Kidney (tissue), 14 donors: ENCODE data around the gene SS18L1. TPM values are rescaled to one million over a fixed set of nuclear protein-coding genes. Genes with fewer than 3 reads are reported as not detected.
A peak's percentile ranks its signal among the peaks of the same experiment; 100 is the strongest.

Source experiments
- DNase-seq, 5 donors: peaks; one replicate each; pipeline ENCODE4 v3.0.0-alpha.2; 2013 to 2020
- FAIRE-seq: peaks from 2 replicates; lab custom pipeline; 2012; peaks lifted over from hg19 to GRCh38; lab: Jason Lieb, UNC
- H3K27ac ChIP-seq, 2 donors: one replicate each; pipeline ENCODE4 v1.7.0; 2013; ENCODE audit warnings: low read depth in 2 of 2, low read length in 2 of 2, inconsistent platforms in 1 of 2
- H3K27me3 ChIP-seq: one replicate; pipeline ENCODE4 v1.7.1; 2013; ENCODE audit warnings: low read length, inconsistent platforms; ENCODE audit not compliant: control insufficient read depth, insufficient read depth
- H3K36me3 ChIP-seq, 3 donors: one replicate each; pipeline versions ENCODE4 v1.7.0 to v1.7.1; 2013; ENCODE audit warnings: low read length in 3 of 3, control low read depth in 1 of 3, inconsistent platforms in 1 of 3; ENCODE audit not compliant: insufficient read depth in 3 of 3, control insufficient read depth in 2 of 3
- H3K4me1 ChIP-seq, 3 donors: one replicate each; pipeline versions ENCODE4 v1.7.0 to v1.7.1; 2013; ENCODE audit warnings: low read length in 3 of 3, inconsistent platforms in 1 of 3, low read depth in 1 of 3; ENCODE audit not compliant: control insufficient read depth in 2 of 3, insufficient read depth in 2 of 3
- H3K4me3 ChIP-seq, 3 donors: one replicate each; pipeline versions ENCODE4 v1.7.0 to v1.8.1; 2013; ENCODE audit warnings: low read length in 3 of 3, control low read depth in 1 of 3, inconsistent platforms in 1 of 3
- H3K9ac ChIP-seq, 3 donors: one replicate each; pipeline versions ENCODE4 v1.7.0 to v1.7.1; 2013; ENCODE audit warnings: low read length in 3 of 3, control low read depth in 1 of 3, inconsistent platforms in 1 of 3
- H3K9me3 ChIP-seq, 3 donors: one replicate each; pipeline versions ENCODE4 v1.7.0 to v1.7.1; 2013; ENCODE audit warnings: low read length in 3 of 3, control low read depth in 1 of 3, inconsistent platforms in 1 of 3; ENCODE audit not compliant: control insufficient read depth in 2 of 3, insufficient read depth in 1 of 3
- intact Hi-C: fragments of 100-400 bp; cut with DNase I; formaldehyde crosslinking; loops from one replicate; pipeline ENCODE4 v1.11.1; 2022
- polyA plus RNA-seq: library from polyadenylated mRNA; stranded (reverse); fragments of 350-450 nt; fragmentation: Illumina TruSeq; extraction: RNeasy Lipid Tissue Mini Kit (QIAGEN cat#74804); gene quantifications from one replicate; pipeline ENCODE4 v1.2.3, GENCODE V29; 2014; ENCODE audit warnings: low read depth, low replicate concordance; ENCODE audit not compliant: insufficient read depth
- total RNA-seq: library from RNA; stranded (reverse); fragmentation: NEBNext Ultra II Directional; extraction: Animal tissue kit (Norgen Biotek cat#: 25700); gene quantifications from one replicate; pipeline ENCODE4 v1.2.1, GENCODE V29; 2021
- TF ChIP-seq, protein P1 (sequence below): IDR thresholded peaks from 3 replicates; pipeline ENCODE4 v1.5.1; 2012; ENCODE audit warnings: mild to moderate bottlenecking, moderate library complexity, borderline replicate concordance; ENCODE audit not compliant: insufficient read depth; ENCODE audit errors: extremely low read depth
- donor health status: control.
- donor health status: control.
- donor health status: control.
- donor health status: control.
- donor health status: control.
- donor health status: DM: yes; HTN: yes; CAD: no.
- donor health status: Normal renal cell carcinoma (clear cell type).

Gene SS18L1
- total and polyA plus RNA-seq, 2 donors from 2014 or later: 6.5 to 12.0 TPM

DNA sequence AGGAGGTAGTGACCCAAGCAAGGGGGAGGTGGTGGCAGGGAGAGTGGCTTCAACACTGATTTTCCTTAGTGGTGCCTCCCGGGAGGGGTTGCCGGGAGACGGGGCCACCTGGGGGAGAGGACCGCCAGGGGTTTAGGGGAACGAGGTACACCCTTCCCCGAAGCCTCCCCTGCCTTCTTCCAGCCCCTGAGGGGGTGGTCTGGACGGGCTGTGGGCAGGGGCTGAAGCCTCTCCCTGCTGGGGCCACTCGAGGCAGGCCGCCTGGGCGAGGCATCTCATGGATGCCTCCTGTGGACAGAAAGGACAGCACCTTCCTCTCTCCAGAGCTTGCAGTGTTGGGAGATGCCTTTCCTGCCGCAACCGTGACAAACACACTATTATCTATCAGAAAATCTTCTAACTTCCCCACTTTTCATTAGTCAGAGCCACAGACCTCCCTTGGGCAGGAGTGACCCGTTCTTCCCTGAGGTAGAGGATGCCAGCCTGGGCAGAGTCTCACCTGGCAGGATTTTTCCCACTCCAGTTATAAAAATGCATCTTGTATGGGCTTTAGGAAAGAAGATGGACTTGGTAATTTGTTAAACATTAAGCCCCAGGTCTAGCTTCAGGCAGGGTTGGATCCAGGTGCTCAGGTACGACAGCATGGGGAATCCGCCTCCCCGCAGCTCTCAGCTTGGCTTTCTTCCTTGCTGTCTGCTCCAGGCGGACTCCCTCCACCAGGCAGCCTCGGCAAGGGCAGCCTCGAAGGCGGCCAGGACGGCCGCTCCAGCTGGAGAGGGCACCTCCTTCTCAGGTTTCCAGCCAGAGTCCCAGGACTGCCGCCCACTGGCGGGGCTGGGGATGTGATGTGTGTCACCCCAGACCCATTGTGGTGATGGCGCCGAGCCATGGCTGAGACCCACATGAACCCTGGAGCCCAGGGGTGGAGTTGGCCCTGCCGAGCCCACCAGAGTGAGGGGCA, 65.5 kb downstream of the SS18L1 start:
- TF ChIP-seq, protein P1, sequence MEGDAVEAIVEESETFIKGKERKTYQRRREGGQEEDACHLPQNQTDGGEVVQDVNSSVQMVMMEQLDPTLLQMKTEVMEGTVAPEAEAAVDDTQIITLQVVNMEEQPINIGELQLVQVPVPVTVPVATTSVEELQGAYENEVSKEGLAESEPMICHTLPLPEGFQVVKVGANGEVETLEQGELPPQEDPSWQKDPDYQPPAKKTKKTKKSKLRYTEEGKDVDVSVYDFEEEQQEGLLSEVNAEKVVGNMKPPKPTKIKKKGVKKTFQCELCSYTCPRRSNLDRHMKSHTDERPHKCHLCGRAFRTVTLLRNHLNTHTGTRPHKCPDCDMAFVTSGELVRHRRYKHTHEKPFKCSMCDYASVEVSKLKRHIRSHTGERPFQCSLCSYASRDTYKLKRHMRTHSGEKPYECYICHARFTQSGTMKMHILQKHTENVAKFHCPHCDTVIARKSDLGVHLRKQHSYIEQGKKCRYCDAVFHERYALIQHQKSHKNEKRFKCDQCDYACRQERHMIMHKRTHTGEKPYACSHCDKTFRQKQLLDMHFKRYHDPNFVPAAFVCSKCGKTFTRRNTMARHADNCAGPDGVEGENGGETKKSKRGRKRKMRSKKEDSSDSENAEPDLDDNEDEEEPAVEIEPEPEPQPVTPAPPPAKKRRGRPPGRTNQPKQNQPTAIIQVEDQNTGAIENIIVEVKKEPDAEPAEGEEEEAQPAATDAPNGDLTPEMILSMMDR: no peak
- Histone ChIP-seq H3K27me3 (no peaks in the 10 kb centered on the region), H3K4me3 (no peak overlapping the region), H3K9ac (no peak overlapping the region), H3K9me3 (no peaks in the 10 kb centered on the region), H3K36me3 (no peaks in the 10 kb centered on the region), H3K27ac (no peak overlapping the region), H3K4me1 (no peaks in the 10 kb centered on the region)
- intact Hi-C loops: no loop called here
- FAIRE-seq: no peak
- peak in 3 of 5 donors; percentile 23 to 71 (median 24) for DNase-seq

- H3K27me3 ChIP-seq: peaks cover 2% of the 10 kb centered on the region
- no peaks in the 10 kb centered on the region for H3K4me1 ChIP-seq
- DNase-seq (peak in 1 of 5 donors; percentile 65), FAIRE-seq (no peak)
- no peak overlapping the region for H3K27ac ChIP-seq
- H3K36me3 ChIP-seq: no peaks in the 10 kb centered on the region
- TF ChIP-seq, protein P1: no peak
- no peaks in the 10 kb centered on the region for H3K9me3 ChIP-seq
- intact Hi-C loops: no loop called here
- H3K9ac ChIP-seq: no peak overlapping the region
- H3K4me3 ChIP-seq: no peak overlapping the region
Measured at GRCh38 chr20:62209850-62210495, 66.4 kb downstream of the SS18L1 start.

- H3K9me3 ChIP-seq: no peaks in the 10 kb centered on the region
- H3K4me3 ChIP-seq: no peak overlapping the region
- H3K27ac ChIP-seq: no peak overlapping the region
- no peaks in the 10 kb centered on the region for H3K4me1 ChIP-seq
- TF ChIP-seq, protein P1: no peak
- FAIRE-seq: no peak
- no peak overlapping the region for H3K9ac ChIP-seq
- peaks cover 2% of the 10 kb centered on the region for H3K27me3 ChIP-seq
- peak in 1 of 5 donors; percentile 71 for DNase-seq
- H3K36me3 ChIP-seq: no peaks in the 10 kb centered on the region
- intact Hi-C loops: no loop called here
Measured at GRCh38 chr20:62210496-62210855, 66.9 kb downstream of the SS18L1 start.
